PFSK-1 (cell line): ENCODE data around the gene ADAMTSL1. TPM values are rescaled to one million over a fixed set of nuclear protein-coding genes. Genes with fewer than 3 reads are reported as not detected.

Experiments
- FOXP2 ChIP-seq: optimal IDR thresholded peaks from 2 replicates; pipeline ENCODE3; 2011; ENCODE audit warnings: borderline replicate concordance, control low read depth, inconsistent platforms; ENCODE audit not compliant: insufficient read depth; ENCODE audit errors: extremely low read length, extremely low read depth
- POLR2AphosphoS5 ChIP-seq: IDR thresholded peaks from 2 replicates; pipeline ENCODE4 v1.6.1; 2012; ENCODE audit warnings: low read depth, mild to moderate bottlenecking, control low read depth, low read length, moderate library complexity
- REST ChIP-seq, 2 experiments: IDR thresholded peaks; 2 replicates each; pipeline versions ENCODE4 v1.6.1 to v1.8.0; 2011 to 2012; ENCODE audit warnings: low read depth in 2 of 2, low read length in 2 of 2, control low read depth in 1 of 2, inconsistent platforms in 1 of 2, mild to moderate bottlenecking in 1 of 2, moderate library complexity in 1 of 2; ENCODE audit not compliant: insufficient read depth in 1 of 2
- SIN3A ChIP-seq: IDR thresholded peaks from 2 replicates; pipeline ENCODE4 v1.6.1; 2012; ENCODE audit warnings: mild to moderate bottlenecking, low read length, moderate library complexity, borderline replicate concordance; ENCODE audit not compliant: insufficient read depth
- TAF1 ChIP-seq: IDR thresholded peaks from 2 replicates; pipeline ENCODE4 v1.6.1; 2012; ENCODE audit warnings: low read length, control low read depth, borderline replicate concordance; ENCODE audit not compliant: insufficient read depth
- polyA plus RNA-seq: library from polyadenylated mRNA; unstranded; fragments of >200 nt; gene quantifications from one replicate; pipeline ENCODE4 v1.2.1, GENCODE V29; 2012; ENCODE audit warnings: low read depth, missing spikeins; ENCODE audit not compliant: insufficient read length

ADAMTSL1 gene
- 3.0 TPM for polyA plus RNA-seq

- TF ChIP-seq REST (IDR thresholded peaks at IDR 0.05; ENCODE audit: insufficient read depth in 1 of 2, low read depth in 2 of 2, low read length in 2 of 2) (no peak), FOXP2 (no peak), TAF1 (no peak), POLR2AphosphoS5 (no peak), SIN3A (no peak)
Measured at GRCh38 chr9:18473652-18474279, at the start of gene ADAMTSL1. Gene ADAMTSL1, plus strand, starts transcription at chr9:18474153. Its CDS starts 80 bp downstream, at chr9:18474233.

GRCh38 chr9:18427691-18428090, 46.3 kb upstream of the ADAMTSL1 start:
- no peak for TF ChIP-seq REST (IDR thresholded peaks at IDR 0.05; ENCODE audit: insufficient read depth in 1 of 2, low read depth in 2 of 2, low read length in 2 of 2)

- TF ChIP-seq FOXP2 (no peak), REST (IDR thresholded peaks at IDR 0.05; ENCODE audit: insufficient read depth in 1 of 2, low read depth in 2 of 2, low read length in 2 of 2) (no peak), SIN3A (no peak), POLR2AphosphoS5 (no peak), TAF1 (no peak)
Measured at GRCh38 chr9:18428661-18429060, 45.3 kb upstream of the ADAMTSL1 start.

GRCh38 chr9:18429070-18429469, 44.9 kb upstream of the ADAMTSL1 start:
- TF ChIP-seq POLR2AphosphoS5 (no peak), SIN3A (no peak), TAF1 (no peak), FOXP2 (no peak), REST (IDR thresholded peaks at IDR 0.05; ENCODE audit: insufficient read depth in 1 of 2, low read depth in 2 of 2, low read length in 2 of 2) (no peak)

GRCh38 chr9:18433620-18434019, 40.3 kb upstream of the ADAMTSL1 start:
- TF ChIP-seq TAF1 (no peak), FOXP2 (no peak), POLR2AphosphoS5 (no peak), SIN3A (no peak), REST (IDR thresholded peaks at IDR 0.05; ENCODE audit: insufficient read depth in 1 of 2, low read depth in 2 of 2, low read length in 2 of 2) (no peak)
